GM21576 (cell line): Measurements from ENCODE around the gene FAF2.

ENCODE experiments used
- ATAC-seq: cut with Tn5 transposase; IDR thresholded peaks from one replicate; pipeline ENCODE4 v1.9.1; 2021; ENCODE audit warnings: mild to moderate bottlenecking, moderate library complexity; ENCODE audit not compliant: unreplicated experiment

The FAF2 gene

DNA sequence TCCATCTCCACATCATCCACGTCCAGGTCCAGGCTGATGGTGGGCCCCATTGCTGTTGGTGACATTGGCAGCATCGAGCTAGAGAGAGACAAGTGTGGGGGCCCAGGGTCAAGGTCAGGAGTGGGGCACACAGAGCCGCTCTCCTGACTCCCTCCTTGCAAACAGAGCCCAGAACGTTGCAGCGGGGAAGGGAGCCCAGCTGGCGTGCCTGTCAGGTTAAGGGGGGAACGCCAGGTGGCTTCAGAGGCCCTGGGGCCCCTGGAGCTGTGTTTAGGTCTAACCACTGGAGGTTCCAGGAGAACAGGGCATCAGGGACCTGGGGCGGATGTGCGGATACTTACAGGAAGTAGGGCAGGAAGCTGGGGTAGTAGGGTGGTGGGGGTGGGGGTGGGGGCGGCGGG, 81.6 kb downstream of the FAF2 start:
- ATAC-seq = no peak

DNA sequence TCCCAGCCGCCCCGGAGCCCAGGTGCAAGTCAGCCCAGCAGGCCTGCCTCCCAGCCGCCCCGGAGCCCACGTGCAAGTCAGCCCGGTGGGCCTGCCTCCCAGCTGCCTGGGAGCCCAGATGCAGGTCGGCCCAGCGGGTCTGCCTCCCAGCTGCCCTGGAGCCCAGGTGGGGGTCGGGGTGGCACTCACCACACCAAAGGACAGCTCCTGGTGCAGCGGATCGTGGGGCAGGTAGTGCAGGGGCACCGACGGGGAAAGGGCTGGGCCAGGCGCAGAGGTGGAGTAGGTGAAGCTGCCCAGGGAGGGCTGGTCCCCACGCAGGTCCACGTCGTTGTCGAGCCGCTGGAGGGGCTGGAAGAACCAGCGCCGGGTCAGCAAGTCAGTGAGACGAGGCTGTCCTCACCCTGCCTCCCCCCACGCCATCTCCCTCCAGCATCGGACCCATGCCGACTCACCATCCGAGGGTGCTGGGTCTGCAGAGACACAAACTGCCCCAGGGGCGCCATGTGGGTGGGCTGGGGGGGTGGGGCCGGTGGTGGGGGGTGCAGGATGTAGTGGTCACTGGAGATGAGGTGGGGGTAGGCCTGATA, 82.3 kb downstream of the FAF2 start:
- no peak for ATAC-seq

DNA sequence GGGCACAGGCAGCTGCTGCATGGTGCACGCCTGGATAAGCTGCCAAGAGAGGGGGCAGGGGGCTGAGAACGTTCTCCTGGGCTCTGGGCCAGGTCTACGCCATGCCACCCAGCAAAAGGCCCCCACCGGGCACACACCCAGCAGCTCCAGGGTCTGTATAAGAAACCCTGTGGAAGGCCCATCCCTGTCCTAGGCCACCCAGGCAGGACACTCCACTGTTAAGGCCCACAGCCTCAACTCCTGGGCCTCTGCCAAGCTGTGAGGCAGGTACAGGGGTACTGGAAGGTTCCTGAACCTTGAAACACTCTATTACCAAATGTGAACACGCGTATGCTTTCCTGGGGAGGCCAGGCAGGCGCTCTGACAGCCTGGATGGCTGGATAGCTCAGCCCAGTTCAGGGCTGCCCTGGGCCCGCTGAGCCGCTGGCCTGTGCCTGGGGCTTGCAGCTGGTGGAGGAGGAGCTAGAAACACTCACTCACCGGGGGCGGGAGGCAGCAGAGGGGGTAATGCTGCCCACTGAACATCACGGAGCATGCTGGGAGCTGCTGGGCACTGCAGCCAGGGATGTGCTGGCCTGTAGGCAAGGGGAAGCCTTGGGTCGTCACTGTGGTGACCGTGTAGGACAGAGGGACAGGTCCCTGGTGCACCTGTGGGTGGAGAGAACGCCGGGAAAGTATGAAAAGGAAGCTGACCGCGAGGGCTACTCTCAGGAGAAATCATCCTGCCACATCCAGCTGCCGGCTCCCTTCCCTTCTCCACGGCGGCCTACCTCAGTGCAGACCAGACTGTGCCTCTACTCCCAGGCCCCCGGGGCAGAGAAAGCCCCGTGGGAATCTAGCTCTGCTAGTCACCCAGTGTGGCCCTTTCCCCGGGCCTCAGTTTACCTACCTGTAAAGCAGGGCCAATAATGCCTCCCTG, 83.1 kb downstream of the FAF2 start:
- no peak for ATAC-seq

DNA sequence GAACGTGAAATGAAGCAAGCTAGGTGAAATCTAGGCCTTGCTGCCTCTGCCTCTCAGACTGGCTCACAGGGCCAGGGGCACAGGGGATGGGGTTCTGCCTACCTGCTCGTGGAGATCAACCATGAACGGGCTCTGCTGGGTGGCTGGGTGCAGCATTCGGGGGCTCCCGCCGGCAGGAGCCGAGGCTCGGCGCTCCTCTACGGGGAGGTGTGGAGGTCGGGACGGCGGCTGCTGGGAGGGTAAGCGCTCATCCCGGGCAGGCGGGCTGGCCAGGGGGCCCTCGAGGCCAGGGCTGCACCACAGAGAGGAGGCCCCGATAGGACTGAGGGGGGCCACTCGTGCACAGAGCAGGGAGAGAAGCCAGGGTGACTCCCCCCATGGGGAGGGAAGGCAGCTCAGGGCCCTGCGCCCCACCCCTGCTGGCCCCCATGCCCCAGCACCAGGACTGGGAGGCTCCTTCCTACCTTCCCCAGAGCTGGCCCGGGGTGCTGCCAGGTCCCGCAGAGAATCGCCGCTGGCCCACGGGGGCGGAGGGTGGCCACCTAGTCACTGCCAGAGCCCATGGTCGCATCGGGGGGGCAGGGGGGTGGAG, 83.8 kb downstream of the FAF2 start:
- ATAC-seq = no peak

DNA sequence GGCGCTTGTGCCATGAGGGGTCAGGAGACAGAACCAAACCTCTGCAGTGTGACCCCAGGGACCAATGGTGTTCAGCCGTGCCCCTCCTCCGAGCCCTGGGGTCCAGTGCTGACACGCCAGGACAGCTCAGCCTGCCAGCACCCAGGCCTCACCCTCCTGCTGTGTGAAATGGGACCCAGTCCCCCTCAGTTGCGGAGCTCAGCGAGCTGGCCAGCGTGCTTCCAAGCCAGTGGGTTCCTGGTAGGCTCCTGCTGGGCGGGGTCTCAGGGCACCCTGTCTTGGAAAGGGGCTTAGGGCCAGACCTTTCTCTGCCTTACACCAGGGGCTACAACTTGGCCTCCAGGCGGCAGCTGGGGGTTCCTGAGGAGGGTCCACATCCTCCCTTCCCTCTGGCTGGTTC, 84.6 kb downstream of the FAF2 start:
- no peak for ATAC-seq

DNA sequence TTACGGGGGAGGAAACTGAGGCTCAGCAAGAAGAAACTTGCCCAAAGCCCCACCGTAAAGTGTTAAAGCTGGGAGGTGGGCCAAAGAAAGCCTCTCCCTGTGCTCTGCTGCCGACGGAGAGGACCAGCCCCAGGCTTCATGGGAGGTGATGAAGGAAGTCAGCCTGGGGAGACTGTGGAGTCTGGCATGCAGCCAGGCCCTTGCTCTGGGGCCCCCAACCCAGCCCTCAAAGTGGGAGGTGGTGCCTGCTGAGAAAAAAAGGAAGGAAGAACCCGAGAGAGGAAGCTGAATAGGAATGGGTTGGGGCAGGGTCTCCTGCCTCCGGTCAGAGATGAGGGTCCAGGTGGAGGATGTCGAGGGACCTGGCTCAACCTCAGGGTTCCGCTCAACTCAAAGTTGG, 85.2 kb downstream of the FAF2 start:
- no peak for ATAC-seq

DNA sequence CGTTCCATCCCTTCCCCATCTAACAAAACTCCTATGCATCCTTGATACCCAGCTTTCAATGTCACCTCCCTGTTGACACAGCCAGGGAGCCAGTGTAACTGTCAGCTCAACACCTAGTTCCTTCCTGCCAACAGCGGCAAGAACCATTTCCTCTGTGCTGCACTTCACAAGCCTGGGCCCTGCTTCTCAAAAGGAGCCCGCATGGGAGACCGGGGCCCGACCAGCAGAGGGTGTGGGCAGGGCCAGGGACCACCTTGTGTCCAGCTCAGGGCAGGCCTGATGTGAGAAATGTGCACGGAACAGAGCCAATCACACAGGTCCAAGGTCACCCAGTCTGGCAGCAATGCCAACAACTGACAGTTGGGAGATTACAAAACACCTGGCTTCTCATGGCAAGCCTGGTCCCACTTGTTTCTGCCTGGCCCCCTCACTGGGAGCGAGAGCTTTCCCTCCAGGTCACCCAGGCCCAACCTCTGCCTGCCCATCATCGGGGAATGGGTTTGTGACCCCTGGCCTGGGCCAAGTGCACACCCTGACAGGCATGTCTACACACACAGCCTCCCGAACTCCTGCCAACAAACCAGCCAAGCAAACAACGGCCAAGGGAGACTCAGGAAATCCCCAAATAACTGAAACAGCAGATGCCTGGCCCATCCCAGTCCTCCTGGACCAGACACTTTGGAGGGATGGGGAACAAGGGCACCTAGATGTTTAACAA, 85.9 kb downstream of the FAF2 start:
- ATAC-seq = no peak

DNA sequence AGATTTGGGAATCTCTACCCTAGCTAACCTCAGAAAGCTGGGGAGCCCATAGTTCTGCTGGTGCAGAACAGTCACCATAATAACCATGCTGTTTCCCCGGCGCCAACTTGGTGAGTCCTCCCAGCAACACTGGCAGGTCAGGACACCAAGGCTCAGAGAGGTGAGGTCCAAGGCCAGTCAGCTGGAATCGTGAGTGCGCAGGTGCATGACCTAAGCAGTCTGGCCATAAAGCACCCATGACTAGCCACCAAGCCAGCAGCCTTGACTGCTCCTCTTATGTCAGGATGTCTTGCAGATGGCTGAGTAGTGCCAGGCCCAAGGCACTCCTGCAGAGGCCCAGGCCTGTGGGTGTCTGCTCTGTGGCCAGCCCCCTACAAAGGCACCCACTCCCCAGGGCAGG, 86.5 kb downstream of the FAF2 start:
- ATAC-seq = no peak

DNA sequence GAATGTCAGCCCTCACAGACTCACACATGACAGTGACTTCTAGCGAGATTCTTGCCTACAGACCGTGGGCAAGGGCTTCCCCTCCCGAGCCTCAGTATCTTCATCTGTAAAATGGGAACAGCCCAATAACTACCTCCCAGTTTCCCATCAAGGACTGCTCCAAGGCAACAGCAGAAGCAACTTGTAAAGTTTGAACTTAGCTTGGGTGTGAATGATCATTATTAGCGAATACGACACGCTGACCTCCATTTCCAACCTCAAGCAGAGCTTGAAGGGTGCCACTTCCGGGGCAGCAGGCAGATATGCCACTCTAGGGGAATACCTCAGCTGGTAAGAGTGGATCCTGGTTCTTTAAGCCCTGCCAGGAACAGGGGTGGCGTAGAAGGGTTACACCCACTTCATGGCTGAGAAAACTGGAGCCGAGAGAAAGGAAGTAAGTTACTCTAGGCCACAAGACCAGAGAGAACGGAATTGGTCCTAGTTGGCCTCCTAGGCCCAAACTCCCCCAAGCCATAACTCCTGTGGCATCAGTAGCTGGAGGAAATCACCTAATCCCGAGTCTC, 87.0 kb downstream of the FAF2 start:
- no peak for ATAC-seq

DNA sequence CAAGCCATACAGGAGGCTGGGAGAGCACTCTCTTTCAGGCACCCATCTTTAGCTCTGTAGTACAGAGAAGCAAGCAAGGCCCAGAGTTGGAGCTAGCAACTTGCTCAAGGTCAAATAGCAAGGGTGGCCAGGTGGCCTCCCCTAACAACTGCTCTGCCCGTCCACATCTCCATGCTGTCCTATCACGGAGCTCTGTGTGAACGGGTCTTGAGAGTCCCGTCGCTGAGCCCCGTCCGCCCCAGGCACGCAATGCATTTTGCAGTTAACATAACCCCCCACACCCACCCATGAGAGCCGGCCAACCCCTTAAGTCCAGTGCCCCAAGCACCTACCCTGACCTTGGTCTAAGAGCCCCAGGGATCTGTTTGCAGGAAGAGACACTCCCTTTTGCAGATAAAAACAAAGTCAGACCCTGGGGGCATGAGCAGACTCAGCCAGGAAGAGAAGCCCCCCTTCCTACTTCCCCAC, 87.5 kb downstream of the FAF2 start:
- ATAC-seq = no peak

DNA sequence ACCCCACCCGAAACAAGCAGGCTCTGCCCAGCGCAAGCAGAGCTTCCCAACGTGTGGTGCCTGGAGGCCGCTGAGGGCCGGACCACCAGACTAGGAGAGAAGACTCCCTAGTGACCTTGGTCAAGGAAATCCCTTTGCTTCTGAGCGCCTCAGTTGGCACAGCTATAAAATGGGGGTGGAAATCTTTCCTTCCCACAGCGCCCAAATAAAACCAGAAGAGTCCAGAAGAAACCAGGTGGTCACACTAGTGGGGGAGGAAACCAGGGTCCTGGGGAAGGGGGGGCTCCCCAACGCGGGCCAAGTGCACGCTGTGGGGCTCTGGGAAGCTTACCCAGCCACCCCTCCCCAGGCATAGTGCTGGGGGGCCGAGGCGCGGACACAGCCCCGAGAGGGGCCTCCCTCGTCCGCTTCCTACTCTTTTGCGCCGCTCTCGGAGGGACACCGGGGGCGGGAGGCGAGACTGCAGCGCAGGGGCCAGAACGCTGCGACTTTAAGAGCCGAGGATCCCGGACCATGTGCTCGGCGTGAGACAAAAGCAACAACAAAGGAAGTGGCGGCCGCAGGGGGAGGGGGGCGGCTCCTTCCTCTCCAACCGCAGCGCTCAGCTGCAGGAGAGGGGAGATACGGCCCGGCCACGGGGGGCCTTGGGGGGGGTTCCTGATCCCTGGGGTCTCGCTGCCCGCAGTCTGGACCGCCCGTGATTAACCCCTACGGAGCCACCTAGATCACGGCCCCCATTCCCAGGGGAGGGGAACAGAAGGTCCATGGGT, 88.1 kb downstream of the FAF2 start:
- peak; percentile 12 for ATAC-seq

DNA sequence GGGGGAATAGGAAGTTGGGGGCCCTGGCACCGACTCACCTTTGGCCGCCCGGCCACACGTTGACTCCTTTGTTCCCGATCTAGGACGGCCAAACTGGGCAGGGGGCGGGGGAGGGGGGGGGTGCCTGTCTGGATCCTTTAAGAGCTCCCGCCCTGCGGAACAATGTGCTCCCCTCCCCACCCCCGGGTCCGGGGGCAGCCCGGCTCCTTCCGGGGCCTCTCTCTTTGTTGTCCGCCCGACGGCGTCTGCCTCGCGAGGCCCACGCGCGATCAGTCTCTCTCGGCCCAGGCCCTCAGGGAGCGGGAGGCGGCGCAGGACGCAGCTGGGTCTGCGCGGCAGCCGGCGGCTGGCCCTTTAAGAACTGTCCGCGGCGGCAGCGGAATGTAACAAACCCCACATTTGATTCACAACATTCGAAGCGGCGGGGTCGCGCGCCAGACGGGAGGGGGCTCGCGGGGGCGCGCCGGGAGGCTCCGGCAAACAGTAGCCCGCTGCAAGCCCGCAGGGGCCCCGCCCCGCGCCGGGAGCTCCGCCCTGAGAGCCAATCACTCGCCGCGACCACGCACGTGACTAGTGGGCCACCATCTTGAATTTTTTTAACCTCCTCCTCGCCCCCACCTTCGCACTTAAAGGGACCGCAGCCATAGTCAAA, 88.8 kb downstream of the FAF2 start, which contains the start of gene RNF44:
Gene RNF44, minus strand, starts transcription at position 501 of the 652 bp plus-strand sequence. CDS start 4,930 bp downstream, outside the sequence.
- peak; percentile 52 for ATAC-seq

DNA sequence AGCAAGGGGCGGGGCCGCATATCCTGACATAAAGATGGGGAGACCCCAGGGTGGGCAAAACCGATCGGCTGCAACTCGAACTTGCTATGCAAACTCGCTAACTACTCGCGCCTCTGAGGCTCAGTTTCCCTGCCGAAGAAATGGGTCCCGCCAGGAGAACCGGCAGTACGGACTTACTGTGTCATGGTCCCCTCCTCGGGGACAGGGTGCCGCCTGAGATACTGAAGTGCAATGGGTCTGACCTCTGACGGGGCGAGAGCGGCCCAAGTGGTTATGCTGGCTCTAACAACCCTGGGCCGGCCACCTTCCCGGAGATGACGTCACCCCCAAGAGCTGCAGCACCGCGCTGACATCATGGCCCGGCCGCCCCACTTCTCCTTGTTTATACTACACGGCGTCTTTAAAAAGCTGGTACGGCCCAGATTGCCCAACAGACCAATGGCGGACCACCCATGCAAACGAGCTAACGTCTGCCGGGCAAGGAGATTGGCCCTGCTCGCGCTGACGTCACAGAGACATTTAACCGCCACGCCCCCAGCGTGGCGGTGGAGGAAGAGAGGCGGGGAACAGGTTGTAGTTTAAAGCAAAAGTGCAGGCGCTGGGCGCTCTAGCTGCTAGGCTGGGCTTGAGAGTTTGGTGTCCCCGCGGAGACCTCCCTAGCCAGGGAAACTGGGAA, 89.5 kb downstream of the FAF2 start:
- peak; percentile 63 for ATAC-seq

DNA sequence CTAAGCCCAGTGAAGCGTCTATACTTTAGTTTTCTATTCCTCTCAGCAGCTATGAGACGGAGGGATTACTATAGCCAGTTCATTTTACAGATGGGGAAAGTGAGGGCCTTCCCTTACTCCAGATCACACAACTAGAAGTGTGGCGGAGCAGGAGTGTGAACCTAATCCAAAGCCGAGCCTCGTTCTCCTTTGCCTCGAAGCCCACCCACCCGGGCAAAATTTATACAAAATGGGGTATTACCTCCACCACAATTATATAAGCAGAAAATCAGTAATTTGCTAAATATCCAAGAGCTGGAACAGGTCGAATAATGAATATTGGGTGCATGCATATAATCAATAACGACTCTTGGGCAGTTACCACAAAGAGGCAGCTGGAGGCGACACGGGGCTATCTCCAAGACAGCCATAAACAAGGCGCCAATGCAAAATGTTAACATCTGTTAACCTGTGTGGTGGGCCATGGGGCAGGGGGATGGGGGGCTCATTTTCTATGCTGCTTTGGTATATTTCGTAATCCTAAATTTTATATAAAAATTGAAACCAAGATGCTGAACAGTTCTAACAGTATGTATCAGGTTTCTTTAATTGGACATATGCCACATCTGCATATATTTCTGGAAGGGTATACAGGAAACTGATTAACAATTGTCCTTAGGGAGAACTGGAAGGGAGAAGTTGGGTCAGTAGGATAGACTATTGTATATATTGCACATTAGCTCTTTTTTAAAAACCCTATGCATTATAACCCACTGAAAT, 90.2 kb downstream of the FAF2 start:
- no peak for ATAC-seq

DNA sequence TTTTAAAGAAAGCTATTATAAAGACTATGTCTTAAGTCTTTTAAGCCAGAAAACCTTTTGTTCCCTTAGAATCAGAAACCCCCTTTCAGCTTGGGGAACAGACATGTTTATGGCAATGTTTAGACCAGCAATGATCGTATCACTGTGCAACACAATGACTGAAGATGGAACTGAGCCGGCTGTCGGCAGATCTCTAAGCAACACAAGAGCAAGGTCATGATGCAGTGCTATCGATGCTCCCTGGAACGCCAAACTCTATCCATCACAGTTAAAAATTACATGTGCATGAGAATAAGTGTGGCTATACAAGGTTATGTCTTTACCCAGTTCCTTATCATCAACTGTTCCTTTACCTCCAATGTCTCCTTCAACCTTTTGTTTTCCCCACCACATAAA, 90.8 kb downstream of the FAF2 start:
- no peak for ATAC-seq

DNA sequence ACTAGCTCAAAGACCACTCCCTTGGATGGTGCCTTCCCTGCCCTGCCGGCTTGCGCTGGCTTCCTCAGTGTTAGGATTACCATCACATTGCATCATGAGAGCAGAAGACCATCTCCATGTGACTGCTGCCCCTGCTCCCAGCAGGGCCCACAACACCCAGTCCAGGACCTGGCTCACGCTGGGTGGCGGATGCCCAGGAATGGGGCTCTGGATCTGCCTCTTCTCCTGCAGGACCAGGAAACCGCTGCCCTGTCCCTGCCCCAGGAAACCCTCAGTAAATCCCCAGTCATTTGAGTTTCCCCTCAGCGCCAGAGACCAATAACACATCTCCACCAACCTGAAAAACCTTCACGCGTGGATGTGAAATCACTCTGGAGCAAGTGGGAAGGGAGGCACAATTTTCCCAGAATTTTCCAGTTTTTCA, 92.3 kb downstream of the FAF2 start:
- ATAC-seq = no peak

DNA sequence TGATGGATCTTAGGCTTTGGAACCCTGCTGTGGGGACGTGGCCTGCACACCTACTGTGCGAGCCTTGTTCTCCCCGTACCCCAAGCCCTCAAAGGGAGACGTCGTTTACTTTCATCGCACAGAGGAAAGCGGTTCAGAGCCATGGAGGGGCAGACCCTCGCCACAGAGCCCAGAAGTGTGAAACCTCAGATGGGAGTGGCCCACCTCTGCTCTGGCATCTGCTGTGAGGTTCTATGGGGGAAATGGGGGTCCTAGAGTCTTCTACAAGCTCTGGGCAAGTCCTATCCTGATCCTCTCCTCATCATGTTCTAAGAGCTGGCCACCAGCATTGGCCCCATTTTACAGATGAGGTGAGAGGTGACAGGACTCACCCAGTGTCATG, 92.8 kb downstream of the FAF2 start:
- ATAC-seq = no peak
